Calu3 (cell line): ENCODE measurements around the gene RARRES2. TPM values are rescaled to one million over a fixed set of nuclear protein-coding genes. Genes with fewer than 3 reads are reported as not detected.

Experiments
- Bru-seq: library from RNA; stranded (reverse); fragments of 400-500 nt; gene quantifications from one replicate; lab custom pipeline; 2021; lab: Mats Ljungman, UMichigan
- BruChase-seq, 2 experiments: library from RNA; stranded (reverse); fragments of 400-500 nt; gene quantifications; one replicate each; lab custom pipeline; 2021; lab: Mats Ljungman, UMichigan
- BruUV-seq: library from RNA; stranded (reverse); fragments of 400-500 nt; replicated peaks from 2 replicates; lab custom pipeline; 2021; lab: Mats Ljungman, UMichigan
- CTCF ChIA-PET: fragments of 300-600 bp; sonication (Branson Sonifier 250); formaldehyde crosslinking; loops from one replicate; lab custom pipeline; 2022; ENCODE audit warnings: antibody characterized with exemption; lab: Charles Lee
- DNase-seq: peaks from one replicate; pipeline ENCODE4 v3.0.0; 2022
- H3K27ac Mint-ChIP-seq: one replicate; pipeline ENCODE4 v1.8.0; 2022; ENCODE audit warnings: mixed read lengths; ENCODE audit not compliant: unreplicated experiment
- H3K27me3 Mint-ChIP-seq: one replicate; pipeline ENCODE4 v1.8.0; 2022; ENCODE audit warnings: mixed read lengths; ENCODE audit not compliant: unreplicated experiment
- H3K36me3 Mint-ChIP-seq: one replicate; pipeline ENCODE4 v1.8.0; 2022; ENCODE audit warnings: mild to moderate bottlenecking, moderate library complexity, mixed read lengths; ENCODE audit not compliant: insufficient read depth, unreplicated experiment
- H3K4me1 Mint-ChIP-seq: one replicate; pipeline ENCODE4 v1.8.0; 2022; ENCODE audit warnings: mild to moderate bottlenecking, low read depth, mixed read lengths; ENCODE audit not compliant: unreplicated experiment
- H3K4me3 Mint-ChIP-seq: one replicate; pipeline ENCODE4 v1.8.0; 2022; ENCODE audit warnings: mild to moderate bottlenecking, low read depth, moderate library complexity, mixed read lengths; ENCODE audit not compliant: unreplicated experiment
- H3K9me3 Mint-ChIP-seq: one replicate; pipeline ENCODE4 v1.8.0; 2022; ENCODE audit warnings: low read depth, mixed read lengths; ENCODE audit not compliant: unreplicated experiment
- CTCF ChIP-seq: fragments of 200-600 bp; IDR thresholded peaks from one replicate; pipeline ENCODE4 v1.8.0; 2022; ENCODE audit warnings: antibody characterized with exemption; ENCODE audit not compliant: unreplicated experiment
- intact Hi-C: fragments of 100-400 bp; cut with micrococcal nuclease; formaldehyde crosslinking; loops from one replicate; pipeline ENCODE4 v1.10.0; 2022; ENCODE audit not compliant: unreplicated experiment
- long read RNA-seq: library from polyadenylated mRNA; stranded (forward); transcript quantifications from one replicate; pipeline ENCODE4 v2.0.0, GENCODE V29; 2022
- total RNA-seq: library from RNA; stranded (reverse); gene quantifications from 2 replicates; pipeline ENCODE4 v1.2.3, GENCODE V29; 2022

RARRES2 gene
- total RNA-seq (9.1 and 13.0 TPM in 2 replicates), Bru-seq, nascent RNA (percentile 31 among the genes with signal in this experiment), BruChase-seq, experiment 1, labeled RNA remaining after a 6-hour chase (percentile 47 among the genes with signal in this experiment), BruChase-seq, experiment 2, labeled RNA remaining after a 2-hour chase (percentile 37 among the genes with signal in this experiment)
- long read RNA-seq, transcript RARRES2-202 (5 exons, 1,618 nt): major isoform, 19 of 28 reads
- long read RNA-seq, partial matches to known transcripts: 7 of 28 reads
- long read RNA-seq, other reads (novel, unspliced or antisense): 2 of 28 reads

GRCh38 chr7:150341263-150342120 is at the start of gene RARRES2:
TSS of gene RARRES2 (minus strand) at chr7:150341629. CDS start at chr7:150340609, 1,020 bp downstream.
- Mint-ChIP-seq H3K9me3 (no peaks in the 10 kb centered on the region), H3K4me3 (peak within 1 kb of the TSS; percentile 76), H3K36me3 (peaks cover 19% of the 10 kb centered on the region), H3K4me1 (peaks cover 18% of the 10 kb centered on the region), H3K27ac (peak within 1 kb of the TSS; percentile 75), H3K27me3 (no peaks in the 10 kb centered on the region)
- TF ChIP-seq CTCF: no peak
- no TSS peak for BruUV-seq
- CTCF ChIA-PET: no interaction called here
- intact Hi-C loops: no loop called here
- DNase-seq: no peak

GRCh38 chr7:150390205-150390604 is 48.8 kb upstream of the RARRES2 start:
- intact Hi-C loops: no loop called here
- BruUV-seq: no TSS peak
- Mint-ChIP-seq H3K27me3 (no peaks in the 10 kb centered on the region), H3K4me3 (no peak overlapping the region), H3K9me3 (no peaks in the 10 kb centered on the region), H3K27ac (no peak overlapping the region), H3K36me3 (peaks cover 7% of the 10 kb centered on the region), H3K4me1 (no peaks in the 10 kb centered on the region)
- DNase-seq: no peak
- CTCF ChIA-PET: no interaction called here
- TF ChIP-seq CTCF: no peak

GRCh38 chr7:150389532-150389816 is 48.0 kb upstream of the RARRES2 start:
- BruUV-seq: no TSS peak
- Mint-ChIP-seq H3K9me3 (no peaks in the 10 kb centered on the region), H3K27ac (no peak overlapping the region), H3K27me3 (no peaks in the 10 kb centered on the region), H3K36me3 (peaks cover 7% of the 10 kb centered on the region), H3K4me1 (no peaks in the 10 kb centered on the region), H3K4me3 (no peak overlapping the region)
- CTCF ChIA-PET: interaction anchor here (0.5 kb wide), 1 partner anchor 942 kb away, joined by 4 read pairs; no protein-coding TSS in a partner anchor
- DNase-seq: no peak
- intact Hi-C loops: no loop called here
- TF ChIP-seq CTCF: no peak

- DNase-seq: no peak
- Mint-ChIP-seq H3K4me1 (no peaks in the 10 kb centered on the region), H3K4me3 (no peak overlapping the region), H3K27me3 (no peaks in the 10 kb centered on the region), H3K36me3 (peaks cover 7% of the 10 kb centered on the region), H3K9me3 (no peaks in the 10 kb centered on the region), H3K27ac (no peak overlapping the region)
- TF ChIP-seq CTCF: no peak
- CTCF ChIA-PET: interaction anchor here (0.5 to 0.6 kb wide), 2 partner anchors 57 to 943 kb away, joined by 3 to 4 read pairs; no protein-coding TSS in a partner anchor
- intact Hi-C loops: no loop called here
- BruUV-seq: no TSS peak
Measured at GRCh38 chr7:150388709-150389531, 47.5 kb upstream of the RARRES2 start.
